ENCODE measurements around the gene MYH9.
"Not testable (repeated sequence)": the region's sequence is repeated elsewhere in the genome, so short reads cannot be mapped to it uniquely, and the experiment has no call there.

MYH9 gene

DNA sequence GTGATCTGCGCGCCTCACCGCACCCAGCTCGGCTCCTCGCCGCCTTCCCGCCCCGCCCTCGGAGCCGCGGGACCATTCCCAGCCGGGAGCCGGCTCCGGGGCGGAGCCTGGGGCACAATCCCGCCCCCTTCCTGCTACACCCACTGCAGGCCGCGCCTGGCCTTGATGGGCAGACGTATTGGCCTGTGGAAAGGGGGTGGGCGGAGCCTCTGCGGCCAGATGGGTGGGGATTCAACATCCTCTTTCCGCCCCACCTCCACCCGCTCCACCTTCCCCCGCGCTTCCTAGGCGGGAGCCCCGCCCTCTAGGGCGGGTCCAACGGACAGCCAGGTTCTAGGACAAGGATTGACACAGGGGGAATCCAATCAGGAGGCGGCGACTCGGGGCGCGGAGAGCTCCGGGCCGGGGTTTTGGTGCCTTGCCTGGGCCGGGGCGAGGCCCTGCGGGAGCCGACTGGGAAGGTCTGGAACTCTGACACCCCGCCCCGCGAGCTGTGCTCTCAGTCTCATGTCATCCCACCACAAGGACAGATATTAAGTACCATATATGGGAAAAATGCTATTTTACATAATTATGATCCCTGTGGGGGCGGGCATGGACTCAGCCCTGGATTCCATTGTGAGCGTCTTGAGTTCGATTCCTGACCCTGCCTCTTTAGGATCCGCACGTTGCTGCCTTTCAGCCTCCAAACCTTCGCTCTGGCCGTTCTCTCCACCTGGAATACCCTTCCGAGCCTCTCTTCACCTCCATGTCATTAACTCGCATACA, at the start of gene MYH9:
Gene MYH9, minus strand, starts transcription at position 9 of the 768 bp plus-strand sequence. CDS start 38,731 bp downstream, outside the sequence.
- H3K9ac ChIP-seq (ENCODE audit: low read length in 2 of 2): peak within 1 kb of the TSS; percentile 95 to 98
- peak within 1 kb of the TSS; percentile 91 to 92 for H3K4me3 ChIP-seq (ENCODE audit: low read length in 2 of 2)
- no peaks in the 10 kb centered on the region for H3K27me3 ChIP-seq (ENCODE audit: control insufficient read depth in 1 of 2, insufficient read depth in 2 of 2, low read length in 2 of 2)
- H3K4me1 ChIP-seq (ENCODE audit: control insufficient read depth, insufficient read depth, low read length): peaks cover 29% of the 10 kb centered on the region
- peak within 1 kb of the TSS; percentile 96 for H3K27ac ChIP-seq (ENCODE audit: low read length)
- H3K9me3 ChIP-seq (ENCODE audit: control insufficient read depth in 2 of 2, low read length in 2 of 2): no peaks in the 10 kb centered on the region
- H3K36me3 ChIP-seq (ENCODE audit: control insufficient read depth in 2 of 2, insufficient read depth in 2 of 2, low read length in 2 of 2): peaks cover 2% of the 10 kb centered on the region in 2 donors

DNA sequence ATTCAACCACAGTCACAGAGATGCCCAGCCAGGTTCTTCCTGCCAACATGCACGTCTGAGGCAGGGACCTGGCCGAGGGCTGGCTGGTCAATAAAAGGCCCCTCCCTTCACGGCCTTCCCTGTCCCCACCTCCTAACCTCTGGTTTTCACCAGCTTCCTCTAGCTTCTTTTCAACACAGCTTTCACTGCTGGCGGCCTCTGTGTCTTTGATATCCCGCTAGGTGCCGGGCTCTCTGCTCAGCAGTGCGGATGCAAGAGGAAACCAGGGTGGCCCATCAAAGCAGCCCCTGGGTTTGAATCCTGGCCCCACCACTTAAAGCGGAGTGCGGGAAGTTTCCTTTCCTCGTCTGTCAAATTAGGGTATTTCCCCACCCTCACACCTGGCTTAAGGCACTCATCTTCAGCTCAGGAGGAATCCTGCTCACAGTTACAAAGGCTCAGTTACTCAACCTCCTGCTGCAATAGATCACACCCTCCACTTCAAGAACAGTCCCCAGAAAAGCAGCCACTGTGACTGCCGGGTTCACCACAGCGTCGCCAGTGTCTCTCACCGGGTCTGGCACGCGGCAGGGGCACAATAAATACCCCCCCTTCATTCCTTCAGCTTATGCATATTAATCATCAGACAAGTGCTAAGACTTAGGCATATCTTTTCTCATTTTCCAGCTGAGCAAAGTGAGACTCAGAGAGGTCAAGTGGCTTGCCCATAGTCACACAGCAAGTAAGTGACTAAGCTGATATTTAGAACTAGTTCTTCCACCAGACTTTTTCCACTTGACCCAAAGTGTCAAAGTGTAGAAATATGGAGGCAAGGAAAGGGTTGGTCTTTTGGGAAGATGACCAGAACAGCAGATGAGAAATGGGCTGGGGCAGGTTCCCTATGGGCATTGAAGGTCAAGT, 48.0 kb upstream of the MYH9 start:
- H3K9ac ChIP-seq (ENCODE audit: low read length in 2 of 2): no peak overlapping the region
- H3K27me3 ChIP-seq (ENCODE audit: control insufficient read depth in 1 of 2, insufficient read depth in 2 of 2, low read length in 2 of 2): no peaks in the 10 kb centered on the region
- no peak overlapping the region for H3K27ac ChIP-seq (ENCODE audit: low read length)
- no peaks in the 10 kb centered on the region for H3K36me3 ChIP-seq (ENCODE audit: control insufficient read depth in 2 of 2, insufficient read depth in 2 of 2, low read length in 2 of 2)
- H3K4me3 ChIP-seq (ENCODE audit: low read length in 2 of 2): no peak overlapping the region
- no peaks in the 10 kb centered on the region for H3K4me1 ChIP-seq (ENCODE audit: control insufficient read depth, insufficient read depth, low read length)
- H3K9me3 ChIP-seq (ENCODE audit: control insufficient read depth in 2 of 2, low read length in 2 of 2): no peaks in the 10 kb centered on the region

DNA sequence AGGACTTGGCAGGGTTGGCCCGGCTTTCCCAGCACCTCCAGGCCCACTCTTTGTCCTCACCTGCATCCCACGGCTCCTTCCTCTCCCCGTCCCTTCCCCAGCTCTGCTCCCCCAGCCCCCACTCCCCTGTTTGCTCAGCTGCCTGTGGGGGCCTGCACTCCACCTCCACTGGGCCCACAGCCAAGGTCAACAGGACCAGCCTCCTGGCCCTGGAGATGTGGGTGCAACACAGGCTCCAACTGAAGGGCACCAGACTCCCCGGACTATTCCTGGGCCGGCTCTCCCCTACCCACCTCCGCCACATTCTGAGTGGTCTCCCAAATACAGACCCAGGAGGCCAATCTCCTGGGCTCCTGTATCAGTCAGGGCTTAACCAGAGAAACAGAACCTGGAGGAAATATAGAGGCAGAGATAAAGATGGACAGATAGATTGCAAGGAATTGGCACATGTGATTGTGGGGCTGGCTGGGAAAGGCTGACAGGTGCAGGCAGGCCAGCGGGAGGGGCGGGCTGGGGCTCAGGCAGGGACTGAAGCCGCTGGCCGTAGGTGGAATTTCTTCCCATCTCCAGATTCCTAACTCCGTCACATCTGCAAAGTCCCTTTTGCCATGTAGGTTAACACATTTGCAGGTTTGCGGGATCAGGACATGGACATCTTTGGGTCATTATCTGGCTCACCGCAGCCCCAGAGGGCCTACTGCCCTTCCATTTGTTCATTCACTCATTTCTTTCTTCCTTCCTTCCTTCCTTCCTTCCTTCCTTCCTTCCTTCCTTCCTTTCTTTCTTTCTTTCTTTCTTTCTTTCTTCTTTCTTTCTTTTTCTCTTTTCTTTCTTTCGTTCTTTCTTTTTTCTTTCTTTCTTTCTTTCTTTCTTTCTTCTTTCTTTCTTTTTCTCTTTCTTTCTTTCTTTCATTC, 45.8 kb upstream of the MYH9 start:
- Histone ChIP-seq H3K27ac (ENCODE audit: low read length) (no peak overlapping the region), H3K36me3 (ENCODE audit: control insufficient read depth in 2 of 2, insufficient read depth in 2 of 2, low read length in 2 of 2) (no peaks in the 10 kb centered on the region), H3K9ac (ENCODE audit: low read length in 2 of 2) (no peak overlapping the region), H3K9me3 (ENCODE audit: control insufficient read depth in 2 of 2, low read length in 2 of 2) (no peaks in the 10 kb centered on the region), H3K4me3 (ENCODE audit: low read length in 2 of 2) (no peak overlapping the region), H3K4me1 (ENCODE audit: control insufficient read depth, insufficient read depth, low read length) (no peaks in the 10 kb centered on the region), H3K27me3 (ENCODE audit: control insufficient read depth in 1 of 2, insufficient read depth in 2 of 2, low read length in 2 of 2) (no peaks in the 10 kb centered on the region)

DNA sequence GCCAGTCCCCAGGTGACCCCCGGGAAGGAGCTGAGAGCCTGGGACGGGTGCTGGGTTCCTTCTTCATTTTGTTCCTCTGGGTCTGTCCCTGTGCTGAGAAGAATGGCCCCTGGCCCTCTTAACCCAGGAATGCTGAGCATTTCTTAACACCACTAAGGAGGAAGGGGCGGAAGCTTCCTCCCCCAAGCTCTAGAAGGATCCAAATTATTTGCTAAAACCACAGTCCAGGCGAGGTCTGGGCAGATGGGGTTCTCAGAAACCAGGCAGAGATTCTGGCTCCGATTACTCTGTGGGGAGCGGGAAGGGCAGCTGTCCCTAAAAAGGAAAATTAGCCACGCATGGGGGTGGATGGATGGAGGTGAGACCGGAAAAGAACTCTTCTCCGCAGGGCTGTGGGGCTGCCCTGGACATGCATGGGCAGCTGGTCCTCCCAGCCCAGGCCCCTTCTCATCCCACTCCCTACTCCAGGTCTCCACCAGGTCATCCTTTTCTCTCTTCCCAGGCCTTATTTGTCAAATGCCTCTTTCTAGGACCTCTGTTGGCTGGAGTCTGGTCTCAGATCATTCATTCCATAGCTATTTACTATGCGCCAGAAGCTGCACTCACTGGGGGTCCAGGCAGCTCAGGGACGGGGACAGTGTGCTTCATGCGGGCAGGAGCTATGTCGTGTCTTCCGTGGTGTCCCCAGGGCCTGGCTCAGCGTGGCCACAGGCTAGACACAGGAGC, 45.0 kb upstream of the MYH9 start:
- H3K4me3 ChIP-seq (ENCODE audit: low read length in 2 of 2): no peak overlapping the region
- no peak overlapping the region for H3K27ac ChIP-seq (ENCODE audit: low read length)
- no peaks in the 10 kb centered on the region for H3K9me3 ChIP-seq (ENCODE audit: control insufficient read depth in 2 of 2, low read length in 2 of 2)
- no peak overlapping the region for H3K9ac ChIP-seq (ENCODE audit: low read length in 2 of 2)
- H3K27me3 ChIP-seq (ENCODE audit: control insufficient read depth in 1 of 2, insufficient read depth in 2 of 2, low read length in 2 of 2): no peaks in the 10 kb centered on the region
- H3K4me1 ChIP-seq (ENCODE audit: control insufficient read depth, insufficient read depth, low read length): no peaks in the 10 kb centered on the region
- no peaks in the 10 kb centered on the region for H3K36me3 ChIP-seq (ENCODE audit: control insufficient read depth in 2 of 2, insufficient read depth in 2 of 2, low read length in 2 of 2)

DNA sequence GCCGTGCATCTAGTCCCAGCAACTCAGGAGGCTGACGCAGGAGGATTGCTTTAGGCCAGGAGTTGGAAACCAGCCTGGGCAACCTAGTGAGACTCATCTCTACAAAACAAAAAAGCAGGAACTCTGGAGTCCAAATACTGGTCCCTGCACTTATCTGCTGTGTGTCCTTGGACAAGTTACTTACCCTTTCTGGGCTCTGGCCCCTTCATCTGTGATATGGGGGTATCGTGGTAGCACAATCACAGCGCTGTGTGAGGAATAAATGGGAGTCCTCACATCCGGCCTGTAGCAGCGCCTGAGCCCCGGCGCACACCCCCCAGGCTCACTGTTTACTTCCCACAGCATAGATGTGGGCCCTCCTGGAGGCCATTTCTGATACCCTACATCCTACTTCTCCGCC, 44.2 kb upstream of the MYH9 start:
- H3K9me3 ChIP-seq (ENCODE audit: control insufficient read depth in 2 of 2, low read length in 2 of 2): no peaks in the 10 kb centered on the region
- H3K36me3 ChIP-seq (ENCODE audit: control insufficient read depth in 2 of 2, insufficient read depth in 2 of 2, low read length in 2 of 2): no peaks in the 10 kb centered on the region
- H3K9ac ChIP-seq (ENCODE audit: low read length in 2 of 2): no peak overlapping the region
- H3K4me1 ChIP-seq (ENCODE audit: control insufficient read depth, insufficient read depth, low read length): no peaks in the 10 kb centered on the region
- no peak overlapping the region for H3K4me3 ChIP-seq (ENCODE audit: low read length in 2 of 2)
- H3K27me3 ChIP-seq (ENCODE audit: control insufficient read depth in 1 of 2, insufficient read depth in 2 of 2, low read length in 2 of 2): no peaks in the 10 kb centered on the region
- H3K27ac ChIP-seq (ENCODE audit: low read length): no peak overlapping the region

DNA sequence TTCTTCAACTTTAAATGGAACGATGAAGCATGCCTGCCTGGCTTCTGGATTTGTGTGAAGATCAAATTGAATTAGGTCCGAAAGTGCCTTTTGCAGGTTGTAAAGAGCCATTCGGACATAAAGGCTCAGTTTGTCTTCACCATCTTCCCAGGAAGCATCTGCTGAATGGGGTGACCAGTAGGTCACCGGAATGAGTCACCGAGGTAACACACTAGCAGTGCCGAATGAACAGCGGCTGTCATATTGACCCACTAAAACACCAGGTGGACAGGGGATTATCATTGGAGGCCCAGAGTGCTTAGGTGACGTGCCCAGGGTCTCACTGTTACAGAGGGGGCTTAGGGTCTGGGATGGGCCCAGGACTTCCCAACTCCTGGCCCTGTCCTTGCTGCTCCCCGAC, 43.1 kb upstream of the MYH9 start:
- H3K4me1 ChIP-seq (ENCODE audit: control insufficient read depth, insufficient read depth, low read length): no peaks in the 10 kb centered on the region
- H3K36me3 ChIP-seq (ENCODE audit: control insufficient read depth in 2 of 2, insufficient read depth in 2 of 2, low read length in 2 of 2): no peaks in the 10 kb centered on the region
- H3K9ac ChIP-seq (ENCODE audit: low read length in 2 of 2): no peak overlapping the region
- H3K4me3 ChIP-seq (ENCODE audit: low read length in 2 of 2): no peak overlapping the region
- no peaks in the 10 kb centered on the region for H3K9me3 ChIP-seq (ENCODE audit: control insufficient read depth in 2 of 2, low read length in 2 of 2)
- H3K27ac ChIP-seq (ENCODE audit: low read length): no peak overlapping the region
- no peaks in the 10 kb centered on the region for H3K27me3 ChIP-seq (ENCODE audit: control insufficient read depth in 1 of 2, insufficient read depth in 2 of 2, low read length in 2 of 2)

DNA sequence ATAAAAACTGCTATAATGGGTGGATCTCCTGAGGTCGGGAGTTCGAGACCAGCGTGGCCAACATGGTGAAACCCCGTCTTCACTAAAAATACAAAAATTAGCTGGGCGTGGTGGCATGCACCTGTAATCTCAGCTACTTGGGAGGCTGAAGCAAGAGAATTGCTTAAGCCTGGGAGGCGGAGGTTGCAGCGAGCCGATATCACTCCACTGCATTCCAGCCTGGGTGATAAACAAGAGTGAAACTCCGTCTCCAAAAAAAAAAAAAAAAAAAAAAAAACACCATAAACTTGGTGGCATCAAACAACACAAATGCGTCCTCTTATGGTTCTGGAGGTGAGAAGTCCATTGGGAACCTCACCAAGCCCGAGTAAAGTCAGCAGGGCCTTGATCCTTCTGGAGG, 40.2 kb upstream of the MYH9 start:
- not testable (repeated sequence) for H3K27me3 ChIP-seq (ENCODE audit: control insufficient read depth in 1 of 2, insufficient read depth in 2 of 2, low read length in 2 of 2); H3K4me3 ChIP-seq (ENCODE audit: low read length in 2 of 2); H3K36me3 ChIP-seq (ENCODE audit: control insufficient read depth in 2 of 2, insufficient read depth in 2 of 2, low read length in 2 of 2); H3K4me1 ChIP-seq (ENCODE audit: control insufficient read depth, insufficient read depth, low read length); H3K9me3 ChIP-seq (ENCODE audit: control insufficient read depth in 2 of 2, low read length in 2 of 2); H3K9ac ChIP-seq (ENCODE audit: low read length in 2 of 2); H3K27ac ChIP-seq (ENCODE audit: low read length)

DNA sequence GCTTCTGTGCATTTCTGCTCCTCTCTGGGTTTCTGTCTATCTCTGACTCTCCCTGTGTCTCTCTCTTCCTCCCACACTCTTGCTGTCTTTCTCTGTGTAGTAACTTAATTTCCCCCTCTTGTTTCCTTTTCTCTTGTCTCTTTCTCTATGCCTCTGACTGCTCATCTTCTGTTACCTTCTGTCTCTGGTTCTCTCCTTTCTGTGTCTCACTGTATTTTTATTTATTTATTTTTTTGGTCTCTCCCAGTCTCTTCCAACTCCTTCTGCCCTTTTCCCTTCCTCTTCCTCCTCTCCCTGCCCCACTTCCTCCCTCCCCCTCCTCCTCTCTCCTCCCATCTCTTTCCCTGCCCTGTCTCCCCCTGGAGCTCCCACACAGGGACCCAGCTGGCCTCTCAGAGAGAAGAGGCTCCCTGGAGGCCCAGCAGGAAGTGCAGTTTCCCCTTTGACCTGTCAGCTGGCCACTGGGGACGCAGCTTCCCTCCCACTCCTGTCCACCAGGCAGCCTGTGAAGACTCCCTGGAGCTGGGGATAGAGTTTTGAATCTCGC, 38.3 kb upstream of the MYH9 start:
- Histone ChIP-seq H3K27ac (ENCODE audit: low read length) (no peak overlapping the region), H3K9ac (ENCODE audit: low read length in 2 of 2) (no peak overlapping the region)

DNA sequence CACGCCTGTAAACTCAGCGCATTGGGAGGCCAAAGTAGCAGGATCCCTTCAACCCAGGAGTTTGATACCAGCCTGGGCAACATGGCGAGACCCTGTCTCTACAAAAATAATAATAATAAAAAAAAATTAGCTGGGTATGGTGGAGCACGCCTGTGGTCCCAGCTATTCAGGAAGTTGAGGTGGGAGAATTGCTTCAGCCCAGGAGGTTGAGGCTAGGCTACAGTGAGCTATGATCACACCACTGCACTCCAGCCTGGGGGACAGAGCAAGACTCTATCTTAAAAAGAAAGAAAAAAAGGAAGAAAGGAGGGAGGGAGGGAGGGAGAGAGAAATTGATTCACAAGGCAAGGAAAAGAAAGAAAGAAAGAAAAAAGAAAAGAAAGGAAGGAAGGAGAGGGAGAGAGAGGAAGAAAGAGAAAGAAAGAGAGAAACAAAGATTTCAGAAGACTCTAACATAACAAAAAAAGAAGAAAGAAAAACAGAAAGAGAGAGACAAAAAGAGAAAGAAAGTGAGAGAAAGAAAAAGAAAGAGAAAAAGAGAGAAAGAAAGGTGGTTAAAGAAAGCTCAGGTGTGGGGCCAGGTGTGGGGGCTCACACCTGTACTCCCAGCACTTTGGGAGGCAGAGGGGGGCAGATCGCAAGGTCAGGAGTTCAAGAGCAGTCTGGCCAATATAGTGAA, 37.3 kb upstream of the MYH9 start:
- no peak overlapping the region for H3K27ac ChIP-seq (ENCODE audit: low read length)
- no peaks in the 10 kb centered on the region for H3K4me1 ChIP-seq (ENCODE audit: control insufficient read depth, insufficient read depth, low read length)
- H3K4me3 ChIP-seq (ENCODE audit: low read length in 2 of 2): no peak overlapping the region
- no peaks in the 10 kb centered on the region for H3K27me3 ChIP-seq (ENCODE audit: control insufficient read depth in 1 of 2, insufficient read depth in 2 of 2, low read length in 2 of 2)
- H3K9me3 ChIP-seq (ENCODE audit: control insufficient read depth in 2 of 2, low read length in 2 of 2): no peaks in the 10 kb centered on the region
- no peak overlapping the region for H3K9ac ChIP-seq (ENCODE audit: low read length in 2 of 2)
- no peaks in the 10 kb centered on the region for H3K36me3 ChIP-seq (ENCODE audit: control insufficient read depth in 2 of 2, insufficient read depth in 2 of 2, low read length in 2 of 2)

More for the DNA sequence above, 38.3 kb upstream of the MYH9 start:
- Histone ChIP-seq H3K9me3 (ENCODE audit: control insufficient read depth in 2 of 2, low read length in 2 of 2) (no peaks in the 10 kb centered on the region), H3K4me3 (ENCODE audit: low read length in 2 of 2) (no peak overlapping the region), H3K36me3 (ENCODE audit: control insufficient read depth in 2 of 2, insufficient read depth in 2 of 2, low read length in 2 of 2) (no peaks in the 10 kb centered on the region), H3K4me1 (ENCODE audit: control insufficient read depth, insufficient read depth, low read length) (no peaks in the 10 kb centered on the region), H3K27me3 (ENCODE audit: control insufficient read depth in 1 of 2, insufficient read depth in 2 of 2, low read length in 2 of 2) (no peaks in the 10 kb centered on the region)
